Bronchial epithelial cell (primary cell): ENCODE results near the gene UBE2J2. TPM values are rescaled to one million over a fixed set of nuclear protein-coding genes. Genes with fewer than 3 reads are reported as not detected.

Experiments used
- DNase-seq: peaks from one replicate; pipeline ENCODE4 v3.0.0-alpha.2; 2010; ENCODE audit warnings: low read depth
- FAIRE-seq: peaks from 2 replicates; lab custom pipeline; 2011; peaks lifted over from hg19 to GRCh38; lab: Jason Lieb, UNC
- H3K27me3 ChIP-seq: 2 replicates; pipeline ENCODE4 v1.5.1; 2011; ENCODE audit warnings: low read length; ENCODE audit not compliant: control insufficient read depth, insufficient read depth
- H3K36me3 ChIP-seq: 2 replicates; pipeline ENCODE4 v1.5.1; 2011; ENCODE audit warnings: low read length; ENCODE audit not compliant: control insufficient read depth, insufficient read depth
- H3K4me3 ChIP-seq: 2 replicates; pipeline ENCODE4 v1.5.1; 2011; ENCODE audit warnings: mild to moderate bottlenecking, low read depth, low read length, control low read depth
- CTCF ChIP-seq: IDR thresholded peaks from 2 replicates; pipeline ENCODE4 v1.5.1; 2011; ENCODE audit warnings: mild to moderate bottlenecking, moderate library complexity, low read length, control low read depth, inconsistent platforms; ENCODE audit not compliant: insufficient read depth, severe bottlenecking
- total RNA-seq: library from RNA; depleted of rRNA; stranded (reverse); fragments of >200 nt; gene quantifications from 2 replicates; pipeline ENCODE4 v1.2.1, GENCODE V29; 2014

UBE2J2 gene
- total RNA-seq, 1 donor from 2014 or later: 41.3 TPM

- no peak for TF ChIP-seq CTCF
- no peak for DNase-seq
- H3K36me3 ChIP-seq: peaks cover 2% of the 10 kb centered on the region
- no peak overlapping the region for H3K4me3 ChIP-seq
- no peaks in the 10 kb centered on the region for H3K27me3 ChIP-seq
- no peak for FAIRE-seq
Measured at GRCh38 chr1:1236176-1236763, 37.4 kb downstream of the UBE2J2 start.

GRCh38 chr1:1235016-1235744, 38.5 kb downstream of the UBE2J2 start:
- TF ChIP-seq CTCF: no peak
- FAIRE-seq (no peak), DNase-seq (no peak)
- H3K36me3 ChIP-seq: peaks cover 2% of the 10 kb centered on the region
- H3K4me3 ChIP-seq: no peak overlapping the region
- H3K27me3 ChIP-seq: no peaks in the 10 kb centered on the region

GRCh38 chr1:1234180-1234808, 39.4 kb downstream of the UBE2J2 start:
- Histone ChIP-seq H3K27me3 (no peaks in the 10 kb centered on the region), H3K36me3 (peaks cover 7% of the 10 kb centered on the region), H3K4me3 (no peak overlapping the region)
- no peak for TF ChIP-seq CTCF
- no peak for FAIRE-seq
- no peak for DNase-seq

- H3K4me3 ChIP-seq: no peak overlapping the region
- peaks cover 9% of the 10 kb centered on the region for H3K36me3 ChIP-seq
- FAIRE-seq (no peak), DNase-seq (no peak)
- no peak for TF ChIP-seq CTCF
- H3K27me3 ChIP-seq: no peaks in the 10 kb centered on the region
Measured at GRCh38 chr1:1233567-1233892, 40.1 kb downstream of the UBE2J2 start.

GRCh38 chr1:1232796-1233566, 40.7 kb downstream of the UBE2J2 start:
- no peak for TF ChIP-seq CTCF
- DNase-seq (no peak), FAIRE-seq (no peak)
- H3K36me3 ChIP-seq: peaks cover 14% of the 10 kb centered on the region
- no peaks in the 10 kb centered on the region for H3K27me3 ChIP-seq
- H3K4me3 ChIP-seq: no peak overlapping the region
